Hair follicular keratinocyte (primary cell): ENCODE data around the gene GPN1. TPM values are rescaled to one million over a fixed set of nuclear protein-coding genes. Genes with fewer than 3 reads are reported as not detected.

Experiments used
- total RNA-seq: library from RNA; depleted of rRNA; stranded (reverse); fragments of >200 nt; gene quantifications from 2 replicates; pipeline ENCODE4 v1.2.3, GENCODE V29; 2015

The GPN1 gene
- 56.7 and 56.8 TPM in 2 replicates for total RNA-seq

GRCh38 chr2:27628767-27629709 is at the start of gene GPN1, which contains the start of gene CCDC121:
Gene GPN1, plus strand, starts transcription at chr2:27629050. Its CDS starts 9 bp downstream, at chr2:27629059.
Gene CCDC121, minus strand, starts transcription at chr2:27629012. Its CDS starts 1,213 bp downstream, at chr2:27627799.

GRCh38 chr2:27582695-27583389 is 46.0 kb upstream of the GPN1 start, which contains the start of gene ZNF512:
Gene ZNF512, plus strand, starts transcription at chr2:27583042. Its CDS starts 71 bp downstream, at chr2:27583113.

GRCh38 chr2:27663285-27664153 is 34.7 kb downstream of the GPN1 start, which contains the start of the genes SLC4A1AP and SUPT7L:
Gene SLC4A1AP, plus strand, starts transcription at chr2:27663889. Its CDS starts 26 bp downstream, at chr2:27663915.
Gene SUPT7L, minus strand, starts transcription at chr2:27663614. Its CDS starts 1,422 bp downstream, at chr2:27662192.

Other genes starting within 250 kb of the GPN1 start
- 9.4 and 15.5 TPM in 2 replicates for gene ZNF513, start 248.3 kb upstream of the GPN1 start, total RNA-seq
- gene PPM1G, start 219.5 kb upstream of the GPN1 start, total RNA-seq = 100 and 162 TPM in 2 replicates
- 63.0 and 80.8 TPM in 2 replicates for gene NRBP1, start 200.4 kb upstream of the GPN1 start, total RNA-seq
- gene KRTCAP3, start 186.7 kb upstream of the GPN1 start, total RNA-seq = 29.4 and 52.9 TPM in 2 replicates
- 6.1 and 6.4 TPM in 2 replicates for gene IFT172, start 139.3 kb upstream of the GPN1 start, total RNA-seq
- 11.5 and 20.4 TPM in 2 replicates for gene FNDC4, start 133.8 kb upstream of the GPN1 start, total RNA-seq
- not detected in 2 replicates for gene GCKR, start 132.2 kb upstream of the GPN1 start, total RNA-seq
- 11.6 and 30.7 TPM in 2 replicates for gene ZNF512, start 46.0 kb upstream of the GPN1 start, total RNA-seq
- gene CCDC121, start within 50 bp of the GPN1 start, total RNA-seq = 0.84 and 1.0 TPM in 2 replicates
- gene SUPT7L, start 34.6 kb downstream of the GPN1 start, total RNA-seq = 18.2 and 18.7 TPM in 2 replicates
- gene SLC4A1AP, start 34.8 kb downstream of the GPN1 start, total RNA-seq = 15.6 and 25.1 TPM in 2 replicates
- 99.6 and 108 TPM in 2 replicates for gene MRPL33, start 142.7 kb downstream of the GPN1 start, total RNA-seq